NK-92 (cell line): ENCODE measurements around the gene THBS3.
"Not testable (repeated sequence)": the region's sequence is repeated elsewhere in the genome, so short reads cannot be mapped to it uniquely, and the experiment has no call there.

ENCODE experiments used
- DNase-seq: peaks from one replicate; lab custom pipeline; 2025; ENCODE audit not compliant: unreplicated experiment; lab: John Stamatoyannopoulos, UW

THBS3 gene

DNA sequence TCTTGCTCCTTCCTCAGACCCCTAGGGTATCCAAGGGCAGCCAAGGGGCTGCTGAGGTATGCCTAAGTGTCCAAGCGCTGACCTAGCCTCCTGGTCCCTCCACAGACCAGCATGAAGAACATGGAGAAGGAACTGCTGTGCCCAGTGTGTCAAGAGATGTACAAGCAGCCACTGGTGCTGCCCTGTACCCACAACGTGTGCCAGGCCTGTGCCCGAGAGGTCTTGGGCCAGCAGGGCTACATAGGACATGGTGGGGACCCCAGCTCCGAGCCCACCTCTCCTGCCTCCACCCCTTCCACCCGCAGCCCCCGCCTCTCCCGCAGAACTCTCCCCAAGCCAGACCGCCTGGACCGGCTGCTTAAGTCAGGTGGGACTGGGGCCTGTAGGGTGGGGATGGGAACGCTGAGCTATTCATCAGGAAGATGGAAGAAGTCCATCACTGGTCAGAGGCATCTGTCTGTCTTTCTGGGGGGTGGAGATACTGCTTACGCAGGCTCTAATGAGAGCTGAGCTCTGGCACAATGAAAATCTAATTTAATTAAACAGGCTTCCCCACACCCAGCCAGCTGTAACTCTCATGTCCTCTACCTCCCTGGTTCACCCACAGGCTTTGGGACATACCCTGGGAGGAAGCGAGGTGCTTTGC is 32.3 kb downstream of the THBS3 start:
- no peak for DNase-seq

DNA sequence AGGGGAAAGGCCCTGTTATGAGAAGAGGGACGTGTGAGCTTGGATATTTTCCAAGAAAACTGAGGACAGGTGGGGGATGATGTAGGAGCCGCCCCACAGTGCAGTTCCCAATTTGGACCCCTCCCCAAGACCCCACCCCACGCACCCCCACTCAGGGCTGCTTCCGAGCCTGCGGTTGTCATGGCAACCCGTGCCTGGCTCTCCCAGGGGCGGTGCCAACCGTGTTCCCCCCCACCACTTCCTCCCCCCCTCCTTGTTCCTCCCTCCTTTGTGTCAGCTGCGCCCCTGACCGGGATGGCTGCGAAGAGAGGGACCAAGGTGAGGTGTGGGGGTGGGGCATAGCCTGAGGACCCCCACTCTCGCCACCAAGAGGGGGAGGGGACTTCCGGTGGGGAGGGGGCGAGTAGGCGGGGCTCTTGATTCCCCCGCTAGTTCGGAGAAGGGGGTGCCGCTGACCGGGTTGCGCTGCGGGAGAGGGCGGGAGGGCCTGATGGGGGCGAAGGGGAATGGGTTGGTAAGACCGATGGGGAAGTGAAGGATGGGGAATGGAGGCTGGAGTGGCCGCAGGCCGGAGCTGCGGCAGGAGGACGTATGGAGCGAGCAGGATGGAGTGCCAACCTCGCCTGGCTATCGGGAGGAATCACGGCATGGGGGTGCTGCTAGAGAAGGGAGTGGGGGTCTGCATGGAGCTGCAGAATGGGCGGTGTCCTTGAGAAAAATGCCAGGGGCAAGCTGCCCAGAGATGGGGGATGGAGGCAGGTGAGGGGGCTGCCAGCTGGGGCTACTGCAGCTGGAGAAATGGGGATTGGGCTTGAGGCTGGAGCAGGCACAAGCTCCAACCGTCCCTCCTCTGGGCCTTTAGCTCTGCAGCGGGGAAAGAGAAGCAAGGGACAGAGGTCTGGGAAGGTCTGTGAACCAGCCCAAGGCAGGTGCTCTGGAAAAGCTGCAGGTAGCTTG is 33.1 kb downstream of the THBS3 start:
- no peak for DNase-seq

GRCh38 chr1:155173478-155174323 is 34.0 kb downstream of the THBS3 start, which contains the start of gene TRIM46:
TRIM46 (plus strand) TSS chr1:155173849; CDS start chr1:155173967, 118 bp downstream.
- no peak for DNase-seq

DNA sequence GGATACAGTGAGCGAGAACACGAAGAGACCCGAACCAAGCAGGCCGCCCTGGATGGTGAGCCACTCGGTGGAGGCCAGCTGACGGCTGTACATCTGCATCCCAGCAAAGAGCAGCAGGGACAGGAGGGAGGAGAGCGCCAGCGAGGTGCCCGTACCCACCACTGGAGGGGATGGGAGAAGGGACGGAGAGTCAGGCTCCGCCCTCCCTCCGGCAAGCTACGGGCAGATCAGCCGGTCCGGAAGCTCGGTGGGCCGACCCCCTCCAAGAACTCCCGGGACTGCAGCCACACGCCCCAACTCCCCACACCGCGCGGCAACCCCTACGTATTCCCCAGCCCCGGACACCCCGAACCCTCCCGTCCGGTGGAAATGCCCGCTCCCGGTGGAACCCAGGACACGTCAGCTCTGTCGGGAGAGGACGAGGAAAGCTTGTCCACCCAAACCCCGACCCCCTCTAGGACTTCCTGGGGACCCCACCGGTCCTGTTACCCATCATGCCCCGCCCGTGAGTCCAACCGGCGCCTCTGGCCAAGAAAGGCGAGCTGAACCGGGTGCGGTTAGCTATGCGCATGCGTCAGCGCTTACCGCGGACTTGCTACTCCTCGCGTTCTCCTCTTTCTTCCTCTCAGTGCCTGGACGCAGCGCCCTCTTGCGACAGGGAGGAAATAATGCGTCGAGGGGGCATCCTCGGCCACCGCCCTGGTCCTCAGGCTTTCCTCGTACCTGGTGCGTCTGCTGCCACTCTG is 34.8 kb downstream of the THBS3 start, which contains the start of gene KRTCAP2:
TSS of gene KRTCAP2 (minus strand) at position 573 of the 746 bp plus-strand sequence. CDS start at position 493, 80 bp downstream.
- DNase-seq = peak; percentile 59

- no peak for DNase-seq
These were observed 35.6 kb downstream of the THBS3 start for GRCh38 chr1:155171836-155172731.

GRCh38 chr1:155170806-155171205 is 36.9 kb downstream of the THBS3 start:
- no peak for DNase-seq

- no peak for DNase-seq
These were observed 37.5 kb downstream of the THBS3 start for GRCh38 chr1:155170101-155170785.

- DNase-seq = no peak
These were observed 38.2 kb downstream of the THBS3 start for GRCh38 chr1:155169541-155169940.

DNA sequence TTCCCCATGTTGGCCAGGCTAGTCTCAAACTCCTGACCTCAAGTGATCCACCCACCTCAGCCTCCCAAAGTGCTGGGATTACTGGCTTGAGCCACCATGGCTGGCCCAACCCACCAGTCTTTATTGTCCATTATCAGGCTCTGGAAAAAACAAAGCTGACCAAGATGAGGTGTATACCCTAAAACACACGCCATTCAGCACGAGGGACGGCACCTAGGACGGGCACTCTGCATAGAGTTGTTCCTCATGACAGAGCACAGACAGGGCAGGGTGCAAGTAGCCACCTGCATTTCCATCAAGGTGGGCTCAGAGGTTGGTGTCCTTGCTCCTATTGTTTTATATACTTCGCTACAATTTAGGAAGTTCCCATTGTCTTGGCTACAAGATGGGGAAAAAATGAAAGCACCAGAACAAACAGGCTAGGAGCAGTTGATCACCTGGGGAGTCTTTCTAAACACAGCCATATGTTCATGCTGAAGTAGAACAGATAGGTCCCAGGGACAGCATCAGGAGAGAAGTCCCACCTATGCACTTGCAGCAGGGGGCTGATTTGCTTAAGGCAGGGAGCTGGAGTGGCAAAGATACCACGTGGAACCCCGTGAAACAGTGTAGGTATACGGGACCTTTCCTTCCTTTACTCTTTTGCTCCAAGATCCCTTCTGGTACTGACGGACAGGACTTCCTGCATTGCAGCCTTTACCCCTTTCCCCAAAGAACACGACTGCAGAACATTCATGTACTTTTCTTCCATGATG is 39.1 kb downstream of the THBS3 start:
- DNase-seq = no peak

- not testable (repeated sequence) for DNase-seq
These were observed 39.6 kb downstream of the THBS3 start for GRCh38 chr1:155168105-155168445.

GRCh38 chr1:155167166-155168104 is 40.3 kb downstream of the THBS3 start:
- DNase-seq = no peak

DNA sequence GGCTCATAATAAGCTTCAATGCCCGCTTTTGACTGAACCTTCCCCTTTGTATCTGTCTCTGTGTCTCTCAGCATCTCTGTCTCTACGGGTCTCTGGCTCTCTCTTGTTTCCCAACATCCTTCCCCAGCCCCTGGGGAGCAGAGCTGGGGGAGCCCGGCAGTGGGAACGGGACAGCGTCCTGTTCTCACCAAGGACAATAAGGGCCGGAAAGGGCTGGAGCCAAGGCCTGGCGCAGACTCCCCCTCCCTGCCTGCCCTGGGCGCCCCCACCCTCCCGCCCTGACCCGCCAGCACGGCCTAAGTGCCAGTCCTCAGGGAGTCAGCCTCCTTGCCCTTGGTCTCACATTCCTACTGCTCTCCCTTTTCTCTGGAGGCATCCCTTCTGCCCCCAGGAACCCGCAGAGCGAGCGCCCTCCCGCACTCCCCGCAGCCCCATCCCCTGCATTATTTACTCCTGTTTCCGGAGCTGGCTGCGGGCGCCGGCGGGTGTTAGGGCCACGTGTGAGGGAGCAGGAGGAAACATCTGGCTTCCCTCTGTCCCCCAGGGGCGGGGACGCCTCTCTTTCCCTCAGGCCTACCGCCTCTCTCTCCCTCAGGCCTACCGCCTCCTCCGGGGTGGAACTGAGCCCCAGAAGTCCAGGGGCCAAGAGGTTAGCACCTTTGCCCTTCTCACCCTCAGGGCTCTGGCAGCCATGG is 41.1 kb downstream of the THBS3 start:
- DNase-seq = no peak

GRCh38 chr1:155166051-155166470 is 41.6 kb downstream of the THBS3 start:
- no peak for DNase-seq

DNA sequence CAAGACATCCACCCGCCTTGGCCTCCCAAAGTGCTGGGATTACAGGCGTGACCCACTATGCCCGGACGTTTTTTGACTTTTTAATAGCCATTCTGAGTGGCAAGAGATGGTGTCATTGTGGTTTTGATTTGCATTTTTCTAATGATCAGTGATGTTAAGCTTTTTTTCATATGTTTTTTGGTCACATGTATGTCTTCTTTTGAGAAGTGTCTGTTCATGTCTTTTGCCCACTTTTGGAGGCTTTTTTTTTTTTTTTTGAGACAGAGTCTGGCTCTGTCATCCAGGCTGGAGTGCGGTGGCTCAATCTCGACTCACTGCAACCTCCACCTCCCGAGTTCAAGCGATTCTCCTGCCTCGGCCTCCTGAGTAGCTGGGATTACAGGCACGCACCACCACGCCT is 43.1 kb downstream of the THBS3 start:
- DNase-seq = not testable (repeated sequence)

GRCh38 chr1:155163785-155164184 is 43.9 kb downstream of the THBS3 start:
- not testable (repeated sequence) for DNase-seq

- not testable (repeated sequence) for DNase-seq
These were observed 45.1 kb downstream of the THBS3 start for GRCh38 chr1:155162631-155163030.
